Measurements from ENCODE around the gene DMXL1. TPM values are rescaled to one million over a fixed set of nuclear protein-coding genes. Genes with fewer than 3 reads are reported as not detected.

DMXL1 gene
- total RNA-seq, 2 experiments from 2014 or later, result 28.4 to 29.1 TPM

GRCh38 chr5:119257613-119258012, 186.7 kb downstream of the DMXL1 start:
- Mint-ChIP-seq H3K4me3 (no peak overlapping the region), H3K4me1 (ENCODE audit: low read depth) (no peaks in the 10 kb centered on the region), H3K27ac (no peak overlapping the region), H3K27me3 (no peaks in the 10 kb centered on the region), H3K36me3 (ENCODE audit: low read depth) (peaks cover 68% of the 10 kb centered on the region), H3K9me3 (peaks cover 20% of the 10 kb centered on the region)
- Histone ChIP-seq H3K4me1 (ENCODE audit: insufficient read depth, low read length) (no peaks in the 10 kb centered on the region), H3K4me3 (ENCODE audit: low read length) (no peak overlapping the region), H3K27me3 (ENCODE audit: control insufficient read depth in 1 of 2, insufficient read depth in 2 of 2, low read length in 2 of 2) (no peaks in the 10 kb centered on the region), H3K36me3 (ENCODE audit: insufficient read depth, low read length) (no peaks in the 10 kb centered on the region), H3K27ac (ENCODE audit: low read depth in 1 of 2, low read length in 2 of 2) (no peak overlapping the region), H3K9me3 (ENCODE audit: control insufficient read depth in 1 of 2, insufficient read depth in 1 of 2, low read length in 2 of 2) (peaks cover 29 to 37% of the 10 kb centered on the region in 2 experiments)
- DNase-seq, result no peak
- intact Hi-C loops (cut with DNase I, micrococcal nuclease), result no loop called here
- ChIA-PET POLR2A (interaction anchor here (1.3 kb wide), 1 partner anchor 10 kb away, joined by 7 read pairs; no protein-coding TSS in a partner anchor), CTCF (interaction anchor here (0.6 to 1.4 kb wide), 2 partner anchors 10 to 270 kb away, joined by 3 read pairs; no protein-coding TSS in a partner anchor)
- no peak for TF ChIP-seq CTCF (IDR thresholded peaks at IDR 0.05)
- ATAC-seq (ENCODE audit: poor library complexity), result no peak

DNA sequence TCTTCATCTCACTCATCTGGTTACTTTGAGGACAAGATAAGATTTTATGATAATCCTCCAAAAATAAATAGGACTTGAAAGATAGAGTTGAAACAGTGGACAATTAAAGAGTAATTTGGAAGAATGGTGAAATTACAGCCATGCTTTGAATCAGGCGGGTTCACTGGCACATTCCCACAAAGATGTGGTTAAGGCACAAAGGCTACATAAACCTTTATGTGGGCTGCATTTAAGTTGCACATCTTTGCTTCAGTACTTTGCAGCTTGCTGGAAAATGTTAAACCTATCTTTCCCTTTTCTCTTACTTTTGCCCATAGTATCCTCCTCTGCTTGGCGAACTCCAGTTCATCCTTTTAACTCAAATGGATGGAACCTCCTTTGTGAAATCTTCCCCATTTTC, 192.8 kb downstream of the DMXL1 start:
- Histone ChIP-seq H3K27ac (ENCODE audit: low read depth in 1 of 2, low read length in 2 of 2) (no peak overlapping the region), H3K9me3 (ENCODE audit: control insufficient read depth in 1 of 2, insufficient read depth in 1 of 2, low read length in 2 of 2) (peaks cover 16 to 28% of the 10 kb centered on the region in 2 experiments)
- no peak for TF ChIP-seq CTCF (IDR thresholded peaks at IDR 0.05)

DNA sequence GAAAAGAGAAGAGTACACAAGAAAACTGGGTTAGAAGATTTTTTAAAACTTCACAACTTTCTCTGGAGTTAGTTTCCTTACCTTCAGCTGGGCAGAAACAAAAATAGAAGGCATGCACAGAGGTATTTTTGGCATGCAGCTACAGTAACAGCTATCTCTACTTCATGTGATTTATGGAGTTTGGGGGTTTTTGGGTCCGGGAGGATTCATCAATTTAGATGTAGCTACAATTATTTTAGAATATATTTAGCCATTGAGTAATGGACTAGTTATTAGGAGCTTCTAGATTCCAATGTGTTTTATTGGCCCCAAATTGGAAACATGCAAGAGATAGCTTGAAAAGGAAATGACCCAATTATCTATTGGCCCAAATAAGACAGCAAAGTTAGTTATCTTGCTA, 193.3 kb downstream of the DMXL1 start:
- peaks cover 6% of the 10 kb centered on the region for H3K4me1 ChIP-seq (ENCODE audit: insufficient read depth, low read length)
- H3K36me3 ChIP-seq (ENCODE audit: insufficient read depth, low read length), result no peaks in the 10 kb centered on the region
- H3K27ac ChIP-seq (ENCODE audit: low read depth in 1 of 2, low read length in 2 of 2), result no peak overlapping the region
- no peak for TF ChIP-seq CTCF (IDR thresholded peaks at IDR 0.05)
- H3K9me3 ChIP-seq (ENCODE audit: control insufficient read depth in 1 of 2, insufficient read depth in 1 of 2, low read length in 2 of 2), result peaks cover 16 to 28% of the 10 kb centered on the region in 2 experiments
- Mint-ChIP-seq H3K4me3 (no peak overlapping the region), H3K27ac (no peak overlapping the region), H3K27me3 (no peaks in the 10 kb centered on the region), H3K4me1 (ENCODE audit: low read depth) (peaks cover 47% of the 10 kb centered on the region), H3K9me3 (peaks cover 9% of the 10 kb centered on the region), H3K36me3 (ENCODE audit: low read depth) (peaks cover 40% of the 10 kb centered on the region)
- DNase-seq, result no peak
- no peak for ATAC-seq (ENCODE audit: poor library complexity)
- POLR2A ChIA-PET, result no interaction called here
- H3K27me3 ChIP-seq (ENCODE audit: control insufficient read depth in 1 of 2, insufficient read depth in 2 of 2, low read length in 2 of 2), result no peaks in the 10 kb centered on the region
- CTCF ChIA-PET, result interaction anchor here (1.0 to 1.3 kb wide), 2 partner anchors 52 to 129 kb away, joined by 3 read pairs; no protein-coding TSS in a partner anchor
- intact Hi-C loops (cut with DNase I, micrococcal nuclease), result no loop called here
- no peak overlapping the region for H3K4me3 ChIP-seq (ENCODE audit: low read length)

More for the DNA sequence above, 192.8 kb downstream of the DMXL1 start:
- Mint-ChIP-seq H3K4me3 (no peak overlapping the region), H3K27me3 (no peaks in the 10 kb centered on the region), H3K4me1 (ENCODE audit: low read depth) (peaks cover 47% of the 10 kb centered on the region), H3K27ac (no peak overlapping the region), H3K9me3 (peaks cover 11% of the 10 kb centered on the region), H3K36me3 (ENCODE audit: low read depth) (peaks cover 41% of the 10 kb centered on the region)
- ChIA-PET CTCF (interaction anchor here (1.0 to 1.3 kb wide), 2 partner anchors 52 to 129 kb away, joined by 3 read pairs; no protein-coding TSS in a partner anchor), POLR2A (interaction anchor here (0.6 kb wide), 1 partner anchor 8 kb away, joined by 3 read pairs; no protein-coding TSS in a partner anchor)
- DNase-seq (no peak), ATAC-seq (ENCODE audit: poor library complexity) (no peak)
- no peaks in the 10 kb centered on the region for H3K27me3 ChIP-seq (ENCODE audit: control insufficient read depth in 1 of 2, insufficient read depth in 2 of 2, low read length in 2 of 2)
- no peaks in the 10 kb centered on the region for H3K36me3 ChIP-seq (ENCODE audit: insufficient read depth, low read length)
- no peak overlapping the region for H3K4me3 ChIP-seq (ENCODE audit: low read length)
- intact Hi-C loops (cut with DNase I, micrococcal nuclease), result no loop called here
- H3K4me1 ChIP-seq (ENCODE audit: insufficient read depth, low read length), result peaks cover 6% of the 10 kb centered on the region

All from CD4-positive, alpha-beta T cell (primary cell).